AG04450 (cell line): ENCODE data around the gene KATNA1. TPM values are rescaled to one million over a fixed set of nuclear protein-coding genes. Genes with fewer than 3 reads are reported as not detected.

Experiments used
- CTCF ChIA-PET: fragments of 300-600, 350-600 bp; formaldehyde crosslinking; extraction: SDS; loops from one replicate; lab custom pipeline; 2022; ENCODE audit warnings: antibody characterized with exemption, inconsistent platforms; lab: Charles Lee
- POLR2A ChIA-PET: fragments of 350-600 bp; formaldehyde crosslinking; extraction: SDS; loops from one replicate; lab custom pipeline; 2021; ENCODE audit warnings: antibody characterized with exemption, inconsistent platforms; lab: Yijun Ruan, JAX
- DNase-seq: peaks from one replicate; pipeline ENCODE4 v3.0.0-alpha.2; 2011; ENCODE audit warnings: low read depth, low spot score
- H3K27ac ChIP-seq: one replicate; pipeline ENCODE4 v1.5.1; 2012; ENCODE audit warnings: low read depth, low read length, control low read depth
- H3K27me3 ChIP-seq: one replicate; pipeline ENCODE4 v1.6.0; 2012; ENCODE audit warnings: low read length; ENCODE audit not compliant: control insufficient read depth, insufficient read depth
- H3K4me3 ChIP-seq: 2 replicates; pipeline ENCODE4 v1.5.1; 2011; ENCODE audit warnings: mild to moderate bottlenecking, low read depth, low read length, control low read depth
- H3K9me3 ChIP-seq: 2 replicates; pipeline ENCODE4 v1.5.1; 2012; ENCODE audit warnings: low read length; ENCODE audit not compliant: control insufficient read depth, insufficient read depth
- CTCF ChIP-seq: IDR thresholded peaks from 2 replicates; pipeline ENCODE4 v1.5.1; 2011; ENCODE audit warnings: low read depth, low read length, control low read depth, inconsistent platforms
- polyA plus RNA-seq: library from polyadenylated mRNA; depleted of rRNA; stranded (reverse); fragments of >200 nt; gene quantifications from 2 replicates; pipeline ENCODE4 v1.2.3, GENCODE V29; 2011

KATNA1 gene
- polyA plus RNA-seq, 1 experiment = 37.4 TPM

- peak; percentile 10 for DNase-seq
- H3K4me3 ChIP-seq = no peak overlapping the region
- no peaks in the 10 kb centered on the region; the same call in 1 of the 2 replicates for H3K9me3 ChIP-seq
- ChIA-PET CTCF (no interaction called here), POLR2A (no interaction called here)
- TF ChIP-seq CTCF = no peak
- H3K27ac ChIP-seq = no peak overlapping the region
- H3K27me3 ChIP-seq = no peaks in the 10 kb centered on the region
These were observed 12.4 kb downstream of the KATNA1 start for GRCh38 chr6:149636124-149636523.

- ChIA-PET CTCF (no interaction called here), POLR2A (no interaction called here)
- no peaks in the 10 kb centered on the region for H3K27me3 ChIP-seq
- no peak for DNase-seq
- no peak overlapping the region for H3K27ac ChIP-seq
- TF ChIP-seq CTCF = no peak
- H3K4me3 ChIP-seq = no peak overlapping the region
- no peaks in the 10 kb centered on the region for H3K9me3 ChIP-seq
These were observed 14.2 kb downstream of the KATNA1 start for GRCh38 chr6:149634315-149634714.

- no peak for DNase-seq
- Histone ChIP-seq H3K27ac (no peak overlapping the region), H3K9me3 (no peaks in the 10 kb centered on the region), H3K4me3 (no peak overlapping the region), H3K27me3 (no peaks in the 10 kb centered on the region)
- TF ChIP-seq CTCF = no peak
- ChIA-PET POLR2A (no interaction called here), CTCF (no interaction called here)
These were observed 19.5 kb downstream of the KATNA1 start for GRCh38 chr6:149628875-149629510.

GRCh38 chr6:149627672-149628071 lies 20.8 kb downstream of the KATNA1 start:
- Histone ChIP-seq H3K27me3 (no peaks in the 10 kb centered on the region), H3K4me3 (no peak overlapping the region), H3K9me3 (no peaks in the 10 kb centered on the region), H3K27ac (no peak overlapping the region)
- TF ChIP-seq CTCF = no peak
- ChIA-PET POLR2A (interaction anchor here (0.7 kb wide), 1 partner anchor 32 kb away, joined by 3 read pairs; no protein-coding TSS in a partner anchor), CTCF (no interaction called here)
- DNase-seq = no peak

DNA sequence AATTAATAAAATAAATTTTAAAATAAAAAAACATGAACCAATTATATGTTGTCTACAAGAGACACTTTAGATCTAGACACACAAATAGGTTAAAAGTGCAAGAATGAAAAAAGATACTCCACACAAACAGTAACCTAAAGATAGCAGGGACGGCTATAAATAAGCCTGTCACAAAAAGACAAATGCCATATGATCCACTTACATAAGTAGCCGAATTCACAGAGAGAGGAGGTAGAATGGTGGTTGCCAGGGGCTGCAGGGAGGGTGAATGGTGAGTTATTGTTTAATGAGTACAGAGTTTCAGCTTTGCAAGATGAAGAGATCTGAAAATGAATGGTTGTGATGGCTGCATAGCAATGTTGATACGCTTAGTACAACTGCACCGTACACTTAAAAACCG lies 32.7 kb downstream of the KATNA1 start:
- no peak for TF ChIP-seq CTCF
- Histone ChIP-seq H3K27ac (no peak overlapping the region), H3K9me3 (peaks cover 3% of the 10 kb centered on the region; the same call in 1 of the 2 replicates), H3K4me3 (no peak overlapping the region), H3K27me3 (no peaks in the 10 kb centered on the region)
- ChIA-PET POLR2A (no interaction called here), CTCF (no interaction called here)
- DNase-seq = no peak
